PFSK-1 (cell line): ENCODE measurements around the gene ITGAE.

Source experiments
- POLR2AphosphoS5 ChIP-seq: IDR thresholded peaks from 2 replicates; pipeline ENCODE4 v1.6.1; 2012; ENCODE audit warnings: low read depth, mild to moderate bottlenecking, control low read depth, low read length, moderate library complexity
- TAF1 ChIP-seq: IDR thresholded peaks from 2 replicates; pipeline ENCODE4 v1.6.1; 2012; ENCODE audit warnings: low read length, control low read depth, borderline replicate concordance; ENCODE audit not compliant: insufficient read depth
- TF ChIP-seq, protein P1 (sequence below), 2 experiments: IDR thresholded peaks; 2 replicates each; pipeline versions ENCODE4 v1.6.1 to v1.8.0; 2011 to 2012; ENCODE audit warnings: low read depth in 2 of 2, low read length in 2 of 2, control low read depth in 1 of 2, inconsistent platforms in 1 of 2, mild to moderate bottlenecking in 1 of 2, moderate library complexity in 1 of 2; ENCODE audit not compliant: insufficient read depth in 1 of 2

DNA sequence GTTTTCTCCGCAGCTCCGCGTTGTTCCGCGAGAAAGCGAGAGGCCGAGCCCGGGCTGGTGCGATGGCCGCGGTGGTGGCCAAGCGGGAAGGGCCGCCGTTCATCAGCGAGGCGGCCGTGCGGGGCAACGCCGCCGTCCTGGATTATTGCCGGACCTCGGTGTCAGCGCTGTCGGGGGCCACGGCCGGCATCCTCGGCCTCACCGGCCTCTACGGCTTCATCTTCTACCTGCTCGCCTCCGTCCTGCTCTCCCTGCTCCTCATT lies 132.0 kb downstream of the ITGAE start:
- TF ChIP-seq POLR2AphosphoS5 (no peak), TAF1 (no peak)
- TF ChIP-seq, protein P1, sequence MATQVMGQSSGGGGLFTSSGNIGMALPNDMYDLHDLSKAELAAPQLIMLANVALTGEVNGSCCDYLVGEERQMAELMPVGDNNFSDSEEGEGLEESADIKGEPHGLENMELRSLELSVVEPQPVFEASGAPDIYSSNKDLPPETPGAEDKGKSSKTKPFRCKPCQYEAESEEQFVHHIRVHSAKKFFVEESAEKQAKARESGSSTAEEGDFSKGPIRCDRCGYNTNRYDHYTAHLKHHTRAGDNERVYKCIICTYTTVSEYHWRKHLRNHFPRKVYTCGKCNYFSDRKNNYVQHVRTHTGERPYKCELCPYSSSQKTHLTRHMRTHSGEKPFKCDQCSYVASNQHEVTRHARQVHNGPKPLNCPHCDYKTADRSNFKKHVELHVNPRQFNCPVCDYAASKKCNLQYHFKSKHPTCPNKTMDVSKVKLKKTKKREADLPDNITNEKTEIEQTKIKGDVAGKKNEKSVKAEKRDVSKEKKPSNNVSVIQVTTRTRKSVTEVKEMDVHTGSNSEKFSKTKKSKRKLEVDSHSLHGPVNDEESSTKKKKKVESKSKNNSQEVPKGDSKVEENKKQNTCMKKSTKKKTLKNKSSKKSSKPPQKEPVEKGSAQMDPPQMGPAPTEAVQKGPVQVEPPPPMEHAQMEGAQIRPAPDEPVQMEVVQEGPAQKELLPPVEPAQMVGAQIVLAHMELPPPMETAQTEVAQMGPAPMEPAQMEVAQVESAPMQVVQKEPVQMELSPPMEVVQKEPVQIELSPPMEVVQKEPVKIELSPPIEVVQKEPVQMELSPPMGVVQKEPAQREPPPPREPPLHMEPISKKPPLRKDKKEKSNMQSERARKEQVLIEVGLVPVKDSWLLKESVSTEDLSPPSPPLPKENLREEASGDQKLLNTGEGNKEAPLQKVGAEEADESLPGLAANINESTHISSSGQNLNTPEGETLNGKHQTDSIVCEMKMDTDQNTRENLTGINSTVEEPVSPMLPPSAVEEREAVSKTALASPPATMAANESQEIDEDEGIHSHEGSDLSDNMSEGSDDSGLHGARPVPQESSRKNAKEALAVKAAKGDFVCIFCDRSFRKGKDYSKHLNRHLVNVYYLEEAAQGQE (IDR thresholded peaks at IDR 0.05; ENCODE audit: insufficient read depth in 1 of 2, low read depth in 2 of 2, low read length in 2 of 2) = no peak
